SK-N-SH treated with all-trans-retinoic acid at 6 μM for 48 hours (cell line): ENCODE results near the gene KIFC1.

Experiments used
- OSR1 ChIP-seq: fragments of 250-450 bp; sonication (Bioruptor Pico); IDR thresholded peaks from 2 replicates; pipeline ENCODE4 v1.8.0; 2022; ENCODE audit warnings: moderate library complexity, mild to moderate bottlenecking, inconsistent platforms
- RARB ChIP-seq: fragments of 250-450 bp; sonication (Bioruptor Pico); IDR thresholded peaks from 2 replicates; pipeline ENCODE4 v1.8.0; 2021; ENCODE audit warnings: mild to moderate bottlenecking, moderate library complexity
- ZNF8 ChIP-seq: fragments of 450-650 bp; formaldehyde crosslinking; IDR thresholded peaks from 2 replicates; pipeline ENCODE4 v1.5.0; 2020; ENCODE audit warnings: mild to moderate bottlenecking, moderate library complexity
- TF ChIP-seq, protein P1 (sequence below): fragments of 250-450 bp; sonication (Bioruptor Pico); IDR thresholded peaks from 2 replicates; pipeline ENCODE4 v1.8.0; 2020; ENCODE audit warnings: mild to moderate bottlenecking, moderate library complexity, borderline replicate concordance
- TF ChIP-seq, protein P2 (sequence below): fragments of 250-450 bp; sonication (Bioruptor Pico); IDR thresholded peaks from 2 replicates; pipeline ENCODE4 v1.5.1; 2020; ENCODE audit warnings: low read depth, mild to moderate bottlenecking, moderate library complexity

GRCh38 chr6:33414592-33415271, 23.1 kb downstream of the KIFC1 start:
- TF ChIP-seq, protein P1, sequence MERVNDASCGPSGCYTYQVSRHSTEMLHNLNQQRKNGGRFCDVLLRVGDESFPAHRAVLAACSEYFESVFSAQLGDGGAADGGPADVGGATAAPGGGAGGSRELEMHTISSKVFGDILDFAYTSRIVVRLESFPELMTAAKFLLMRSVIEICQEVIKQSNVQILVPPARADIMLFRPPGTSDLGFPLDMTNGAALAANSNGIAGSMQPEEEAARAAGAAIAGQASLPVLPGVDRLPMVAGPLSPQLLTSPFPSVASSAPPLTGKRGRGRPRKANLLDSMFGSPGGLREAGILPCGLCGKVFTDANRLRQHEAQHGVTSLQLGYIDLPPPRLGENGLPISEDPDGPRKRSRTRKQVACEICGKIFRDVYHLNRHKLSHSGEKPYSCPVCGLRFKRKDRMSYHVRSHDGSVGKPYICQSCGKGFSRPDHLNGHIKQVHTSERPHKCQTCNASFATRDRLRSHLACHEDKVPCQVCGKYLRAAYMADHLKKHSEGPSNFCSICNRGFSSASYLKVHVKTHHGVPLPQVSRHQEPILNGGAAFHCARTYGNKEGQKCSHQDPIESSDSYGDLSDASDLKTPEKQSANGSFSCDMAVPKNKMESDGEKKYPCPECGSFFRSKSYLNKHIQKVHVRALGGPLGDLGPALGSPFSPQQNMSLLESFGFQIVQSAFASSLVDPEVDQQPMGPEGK (CRISPR knock-in tag) = no peak
- no peak for TF ChIP-seq ZNF8 (CRISPR knock-in tag)
- TF ChIP-seq RARB (CRISPR knock-in tag) = no peak
- TF ChIP-seq, protein P2, sequence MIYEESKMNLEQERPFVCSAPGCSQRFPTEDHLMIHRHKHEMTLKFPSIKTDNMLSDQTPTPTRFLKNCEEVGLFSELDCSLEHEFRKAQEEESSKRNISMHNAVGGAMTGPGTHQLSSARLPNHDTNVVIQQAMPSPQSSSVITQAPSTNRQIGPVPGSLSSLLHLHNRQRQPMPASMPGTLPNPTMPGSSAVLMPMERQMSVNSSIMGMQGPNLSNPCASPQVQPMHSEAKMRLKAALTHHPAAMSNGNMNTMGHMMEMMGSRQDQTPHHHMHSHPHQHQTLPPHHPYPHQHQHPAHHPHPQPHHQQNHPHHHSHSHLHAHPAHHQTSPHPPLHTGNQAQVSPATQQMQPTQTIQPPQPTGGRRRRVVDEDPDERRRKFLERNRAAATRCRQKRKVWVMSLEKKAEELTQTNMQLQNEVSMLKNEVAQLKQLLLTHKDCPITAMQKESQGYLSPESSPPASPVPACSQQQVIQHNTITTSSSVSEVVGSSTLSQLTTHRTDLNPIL = no peak
- TF ChIP-seq OSR1 (CRISPR knock-in tag) = no peak
